K562 (cell line): Measurements from ENCODE around the gene FUNDC2. TPM values are rescaled to one million over a fixed set of nuclear protein-coding genes. Genes with fewer than 3 reads are reported as not detected.
A peak's percentile ranks its signal among the peaks of the same experiment; 100 is the strongest.

Experiments used
- CEBPB ChIP-seq: fragments of 450-650 bp; IDR thresholded peaks from 2 replicates; pipeline ENCODE4 v1.6.1; 2016; ENCODE audit warnings: missing genetic modification characterization, missing compliant biosample characterization
- CEBPG ChIP-seq, 3 experiments: fragments of 200-800 bp in 1 of 3; sonication (Bioruptor generic) in 1 of 3; sonication (generic) in 1 of 3; formaldehyde crosslinking in 1 of 3; IDR thresholded peaks in 2 of 3; conservative IDR thresholded peaks in 1 of 3; 2 replicates each; pipeline versions ENCODE4 v1.6.1 to v1.8.0; 2016 to 2022; ENCODE audit warnings: missing compliant biosample characterization in 2 of 3, missing genetic modification characterization in 2 of 3, mild to moderate bottlenecking in 1 of 3, missing genetic modification reagents in 1 of 3
- EP300 ChIP-seq: IDR thresholded peaks from 2 replicates; pipeline ENCODE4 v1.6.1; 2012; ENCODE audit warnings: low read length, improper control_type of control experiment
- FOXK1 ChIP-seq: sonication (generic); formaldehyde crosslinking; IDR thresholded peaks from 2 replicates; pipeline ENCODE4 v1.8.0; 2022; ENCODE audit warnings: missing genetic modification reagents, mild to moderate bottlenecking, borderline replicate concordance
- FOXK2 ChIP-seq, 2 experiments: fragments of 450-650 bp; IDR thresholded peaks in 1 of 2; conservative IDR thresholded peaks in 1 of 2; 2 replicates each; pipeline ENCODE4 v1.6.1; 2016; ENCODE audit warnings: low read depth in 2 of 2, mild to moderate bottlenecking in 1 of 2
- NFXL1 ChIP-seq: fragments of 450-650 bp; formaldehyde crosslinking; IDR thresholded peaks from 2 replicates; pipeline ENCODE4 v1.4.0; 2021; ENCODE audit warnings: mild to moderate bottlenecking
- TAL1 ChIP-seq: fragments of 450-650 bp; IDR thresholded peaks from 2 replicates; pipeline ENCODE4 v1.6.1; 2016; ENCODE audit warnings: mild to moderate bottlenecking
- TCF7L2 ChIP-seq: fragments of 150-350 bp; IDR thresholded peaks from 2 replicates; pipeline ENCODE4 v1.6.1; 2016; ENCODE audit warnings: low read depth, mild to moderate bottlenecking, low read length, moderate library complexity
- TEAD2 ChIP-seq: fragments of 450-650 bp; IDR thresholded peaks from 2 replicates; pipeline ENCODE4 v1.6.1; 2016; ENCODE audit warnings: missing genetic modification characterization, control low read depth, missing compliant biosample characterization
- TSC22D4 ChIP-seq: fragments of 450-650 bp; IDR thresholded peaks from 2 replicates; pipeline ENCODE4 v1.6.1; 2016; ENCODE audit warnings: missing genetic modification characterization, missing biosample characterization, control low read depth
- polyA plus RNA-seq, 8 experiments: library from polyadenylated mRNA; depleted of rRNA in 4 of 8; stranded (reverse) in 5 of 8; unstranded in 3 of 8; fragments of >200 nt; fragmentation: Nextera tagmentation in 2 of 8; fragmentation: Illumina TruSeq in 1 of 8; extraction: Ambion mirVana in 2 of 8; extraction: Trizol in 1 of 8; gene quantifications; 2 replicates each; pipeline versions ENCODE4 v1.2.1 to v1.2.3, GENCODE V29; 2011 to 2014; ENCODE audit warnings: inconsistent platforms in 1 of 8, missing spikeins in 1 of 8
- total RNA-seq, 7 experiments: library from RNA; depleted of rRNA in 6 of 7; stranded (reverse); fragments of >200 nt in 6 of 7; fragmentation: Illumina TruSeq in 2 of 7; extraction: Trizol in 2 of 7; gene quantifications; 2 replicates each; pipeline versions ENCODE4 v1.2.1 to v1.2.3, GENCODE V29; 2011 to 2021; ENCODE audit warnings: low replicate concordance in 1 of 7
- TF ChIP-seq, protein P1 (sequence below): fragments of 450-650 bp; IDR thresholded peaks from 2 replicates; pipeline ENCODE4 v1.6.1; 2016; ENCODE audit warnings: mild to moderate bottlenecking, moderate library complexity
- TF ChIP-seq, protein P2 (sequence below): fragments of 450-650 bp; formaldehyde crosslinking; IDR thresholded peaks from 2 replicates; pipeline ENCODE4 v1.4.0; 2022; ENCODE audit warnings: mild to moderate bottlenecking, moderate library complexity
- TF ChIP-seq, protein P3 (sequence below): fragments of 450-650 bp; formaldehyde crosslinking; IDR thresholded peaks from 2 replicates; pipeline ENCODE4 v1.4.0; 2022; ENCODE audit warnings: missing genetic modification characterization

The FUNDC2 gene
- total and polyA plus RNA-seq, 9 of the 15 experiments (the other 6 are each of a cell fraction or from before 2014, with no cell fraction given) = 50.6 to 235 (median 123) TPM

DNA sequence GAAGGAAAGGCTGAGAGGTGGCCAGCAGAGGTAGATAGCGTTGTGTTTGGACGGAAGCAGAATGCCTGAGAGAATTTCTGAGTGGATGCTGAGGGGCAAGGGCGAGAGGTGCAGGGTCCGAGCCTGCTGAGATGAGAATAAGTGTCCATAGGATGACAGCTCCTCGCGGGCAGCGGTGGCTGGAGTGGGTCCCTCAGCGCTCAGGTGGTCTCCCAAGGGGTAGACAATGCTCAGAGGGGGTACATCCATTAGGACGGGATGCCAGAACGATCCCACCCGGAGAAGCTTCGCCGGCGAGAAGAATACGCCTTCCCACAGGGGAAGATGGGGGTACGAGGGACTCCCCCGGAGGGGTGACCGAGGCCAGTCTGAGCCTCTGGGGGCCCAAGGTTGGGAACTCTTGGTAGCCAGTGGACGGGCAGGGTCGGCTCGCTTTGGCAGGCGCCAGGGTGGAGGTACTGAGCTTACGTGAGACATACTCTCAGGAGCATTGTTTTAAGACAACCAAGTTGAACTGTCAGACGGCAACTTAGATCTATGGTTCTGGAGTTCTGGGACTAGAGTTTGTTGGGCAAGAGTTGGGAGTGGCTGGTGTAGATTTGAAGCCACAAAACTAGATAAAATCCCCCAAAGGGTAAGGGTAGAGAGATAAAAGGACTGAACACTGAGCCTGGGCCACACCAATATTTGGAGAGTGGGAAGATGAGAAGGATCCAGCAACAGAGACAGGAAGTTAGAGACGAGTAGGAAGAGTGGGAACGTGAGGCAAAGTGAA, 60.5 kb downstream of the FUNDC2 start (continued):
- TF ChIP-seq, protein P1, sequence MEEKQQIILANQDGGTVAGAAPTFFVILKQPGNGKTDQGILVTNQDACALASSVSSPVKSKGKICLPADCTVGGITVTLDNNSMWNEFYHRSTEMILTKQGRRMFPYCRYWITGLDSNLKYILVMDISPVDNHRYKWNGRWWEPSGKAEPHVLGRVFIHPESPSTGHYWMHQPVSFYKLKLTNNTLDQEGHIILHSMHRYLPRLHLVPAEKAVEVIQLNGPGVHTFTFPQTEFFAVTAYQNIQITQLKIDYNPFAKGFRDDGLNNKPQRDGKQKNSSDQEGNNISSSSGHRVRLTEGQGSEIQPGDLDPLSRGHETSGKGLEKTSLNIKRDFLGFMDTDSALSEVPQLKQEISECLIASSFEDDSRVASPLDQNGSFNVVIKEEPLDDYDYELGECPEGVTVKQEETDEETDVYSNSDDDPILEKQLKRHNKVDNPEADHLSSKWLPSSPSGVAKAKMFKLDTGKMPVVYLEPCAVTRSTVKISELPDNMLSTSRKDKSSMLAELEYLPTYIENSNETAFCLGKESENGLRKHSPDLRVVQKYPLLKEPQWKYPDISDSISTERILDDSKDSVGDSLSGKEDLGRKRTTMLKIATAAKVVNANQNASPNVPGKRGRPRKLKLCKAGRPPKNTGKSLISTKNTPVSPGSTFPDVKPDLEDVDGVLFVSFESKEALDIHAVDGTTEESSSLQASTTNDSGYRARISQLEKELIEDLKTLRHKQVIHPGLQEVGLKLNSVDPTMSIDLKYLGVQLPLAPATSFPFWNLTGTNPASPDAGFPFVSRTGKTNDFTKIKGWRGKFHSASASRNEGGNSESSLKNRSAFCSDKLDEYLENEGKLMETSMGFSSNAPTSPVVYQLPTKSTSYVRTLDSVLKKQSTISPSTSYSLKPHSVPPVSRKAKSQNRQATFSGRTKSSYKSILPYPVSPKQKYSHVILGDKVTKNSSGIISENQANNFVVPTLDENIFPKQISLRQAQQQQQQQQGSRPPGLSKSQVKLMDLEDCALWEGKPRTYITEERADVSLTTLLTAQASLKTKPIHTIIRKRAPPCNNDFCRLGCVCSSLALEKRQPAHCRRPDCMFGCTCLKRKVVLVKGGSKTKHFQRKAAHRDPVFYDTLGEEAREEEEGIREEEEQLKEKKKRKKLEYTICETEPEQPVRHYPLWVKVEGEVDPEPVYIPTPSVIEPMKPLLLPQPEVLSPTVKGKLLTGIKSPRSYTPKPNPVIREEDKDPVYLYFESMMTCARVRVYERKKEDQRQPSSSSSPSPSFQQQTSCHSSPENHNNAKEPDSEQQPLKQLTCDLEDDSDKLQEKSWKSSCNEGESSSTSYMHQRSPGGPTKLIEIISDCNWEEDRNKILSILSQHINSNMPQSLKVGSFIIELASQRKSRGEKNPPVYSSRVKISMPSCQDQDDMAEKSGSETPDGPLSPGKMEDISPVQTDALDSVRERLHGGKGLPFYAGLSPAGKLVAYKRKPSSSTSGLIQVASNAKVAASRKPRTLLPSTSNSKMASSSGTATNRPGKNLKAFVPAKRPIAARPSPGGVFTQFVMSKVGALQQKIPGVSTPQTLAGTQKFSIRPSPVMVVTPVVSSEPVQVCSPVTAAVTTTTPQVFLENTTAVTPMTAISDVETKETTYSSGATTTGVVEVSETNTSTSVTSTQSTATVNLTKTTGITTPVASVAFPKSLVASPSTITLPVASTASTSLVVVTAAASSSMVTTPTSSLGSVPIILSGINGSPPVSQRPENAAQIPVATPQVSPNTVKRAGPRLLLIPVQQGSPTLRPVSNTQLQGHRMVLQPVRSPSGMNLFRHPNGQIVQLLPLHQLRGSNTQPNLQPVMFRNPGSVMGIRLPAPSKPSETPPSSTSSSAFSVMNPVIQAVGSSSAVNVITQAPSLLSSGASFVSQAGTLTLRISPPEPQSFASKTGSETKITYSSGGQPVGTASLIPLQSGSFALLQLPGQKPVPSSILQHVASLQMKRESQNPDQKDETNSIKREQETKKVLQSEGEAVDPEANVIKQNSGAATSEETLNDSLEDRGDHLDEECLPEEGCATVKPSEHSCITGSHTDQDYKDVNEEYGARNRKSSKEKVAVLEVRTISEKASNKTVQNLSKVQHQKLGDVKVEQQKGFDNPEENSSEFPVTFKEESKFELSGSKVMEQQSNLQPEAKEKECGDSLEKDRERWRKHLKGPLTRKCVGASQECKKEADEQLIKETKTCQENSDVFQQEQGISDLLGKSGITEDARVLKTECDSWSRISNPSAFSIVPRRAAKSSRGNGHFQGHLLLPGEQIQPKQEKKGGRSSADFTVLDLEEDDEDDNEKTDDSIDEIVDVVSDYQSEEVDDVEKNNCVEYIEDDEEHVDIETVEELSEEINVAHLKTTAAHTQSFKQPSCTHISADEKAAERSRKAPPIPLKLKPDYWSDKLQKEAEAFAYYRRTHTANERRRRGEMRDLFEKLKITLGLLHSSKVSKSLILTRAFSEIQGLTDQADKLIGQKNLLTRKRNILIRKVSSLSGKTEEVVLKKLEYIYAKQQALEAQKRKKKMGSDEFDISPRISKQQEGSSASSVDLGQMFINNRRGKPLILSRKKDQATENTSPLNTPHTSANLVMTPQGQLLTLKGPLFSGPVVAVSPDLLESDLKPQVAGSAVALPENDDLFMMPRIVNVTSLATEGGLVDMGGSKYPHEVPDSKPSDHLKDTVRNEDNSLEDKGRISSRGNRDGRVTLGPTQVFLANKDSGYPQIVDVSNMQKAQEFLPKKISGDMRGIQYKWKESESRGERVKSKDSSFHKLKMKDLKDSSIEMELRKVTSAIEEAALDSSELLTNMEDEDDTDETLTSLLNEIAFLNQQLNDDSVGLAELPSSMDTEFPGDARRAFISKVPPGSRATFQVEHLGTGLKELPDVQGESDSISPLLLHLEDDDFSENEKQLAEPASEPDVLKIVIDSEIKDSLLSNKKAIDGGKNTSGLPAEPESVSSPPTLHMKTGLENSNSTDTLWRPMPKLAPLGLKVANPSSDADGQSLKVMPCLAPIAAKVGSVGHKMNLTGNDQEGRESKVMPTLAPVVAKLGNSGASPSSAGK = no peak
- 0 out of 2 replicates have a peak, but pooled peaks have one; percentile 23 for TF ChIP-seq EP300
- no peak for TF ChIP-seq TCF7L2
- TF ChIP-seq CEBPG (CRISPR knock-in tag; IDR thresholded peaks at IDR 0.05) = no peak
- TF ChIP-seq CEBPG (tag; conservative IDR thresholded peaks at IDR 0.05 in 1 of 2, IDR thresholded peaks at IDR 0.05 in 1 of 2) = peak in 1 of 2 experiments; percentile 58; a peak in 2 of 4 replicates
- peak; percentile 58 for TF ChIP-seq TAL1
- TF ChIP-seq, protein P2, sequence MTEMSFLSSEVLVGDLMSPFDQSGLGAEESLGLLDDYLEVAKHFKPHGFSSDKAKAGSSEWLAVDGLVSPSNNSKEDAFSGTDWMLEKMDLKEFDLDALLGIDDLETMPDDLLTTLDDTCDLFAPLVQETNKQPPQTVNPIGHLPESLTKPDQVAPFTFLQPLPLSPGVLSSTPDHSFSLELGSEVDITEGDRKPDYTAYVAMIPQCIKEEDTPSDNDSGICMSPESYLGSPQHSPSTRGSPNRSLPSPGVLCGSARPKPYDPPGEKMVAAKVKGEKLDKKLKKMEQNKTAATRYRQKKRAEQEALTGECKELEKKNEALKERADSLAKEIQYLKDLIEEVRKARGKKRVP (CRISPR knock-in tag) = no peak
- no peak for TF ChIP-seq FOXK1
- no peak for TF ChIP-seq FOXK2 (conservative IDR thresholded peaks at IDR 0.05 in 1 of 2, IDR thresholded peaks at IDR 0.05 in 1 of 2; ENCODE audit: low read depth in 2 of 2)
- TF ChIP-seq CEBPB (tag) = peak; percentile 77
- no peak for TF ChIP-seq TSC22D4 (tag)
- TF ChIP-seq TEAD2 (tag) = no peak
- TF ChIP-seq, protein P3, sequence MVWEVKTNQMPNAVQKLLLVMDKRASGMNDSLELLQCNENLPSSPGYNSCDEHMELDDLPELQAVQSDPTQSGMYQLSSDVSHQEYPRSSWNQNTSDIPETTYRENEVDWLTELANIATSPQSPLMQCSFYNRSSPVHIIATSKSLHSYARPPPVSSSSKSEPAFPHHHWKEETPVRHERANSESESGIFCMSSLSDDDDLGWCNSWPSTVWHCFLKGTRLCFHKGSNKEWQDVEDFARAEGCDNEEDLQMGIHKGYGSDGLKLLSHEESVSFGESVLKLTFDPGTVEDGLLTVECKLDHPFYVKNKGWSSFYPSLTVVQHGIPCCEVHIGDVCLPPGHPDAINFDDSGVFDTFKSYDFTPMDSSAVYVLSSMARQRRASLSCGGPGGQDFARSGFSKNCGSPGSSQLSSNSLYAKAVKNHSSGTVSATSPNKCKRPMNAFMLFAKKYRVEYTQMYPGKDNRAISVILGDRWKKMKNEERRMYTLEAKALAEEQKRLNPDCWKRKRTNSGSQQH (CRISPR knock-in tag) = no peak
- TF ChIP-seq NFXL1 (CRISPR knock-in tag) = no peak
